Mucosa of rectum (tissue), 2 donors: ENCODE results near the gene SLC46A1.
"Not testable (repeated sequence)": the region's sequence is repeated elsewhere in the genome, so short reads cannot be mapped to it uniquely, and the experiment has no call there.

Experiments
- H3K27ac ChIP-seq, 2 donors: one replicate each; pipeline ENCODE4 v1.7.0; 2013; ENCODE audit warnings: inconsistent platforms in 2 of 2, low read depth in 2 of 2, low read length in 2 of 2
- H3K27me3 ChIP-seq, 2 donors: one replicate each; pipeline ENCODE4 v1.7.0; 2013; ENCODE audit warnings: low read length in 2 of 2; ENCODE audit not compliant: control insufficient read depth in 2 of 2, insufficient read depth in 2 of 2
- H3K36me3 ChIP-seq, 2 donors: one replicate each; pipeline ENCODE4 v1.7.0; 2013; ENCODE audit warnings: low read length in 2 of 2; ENCODE audit not compliant: control insufficient read depth in 2 of 2, insufficient read depth in 2 of 2
- H3K4me1 ChIP-seq, 2 donors: one replicate each; pipeline ENCODE4 v1.7.0; 2013; ENCODE audit warnings: low read length in 2 of 2, mild to moderate bottlenecking in 1 of 2; ENCODE audit not compliant: control insufficient read depth in 2 of 2, insufficient read depth in 2 of 2
- H3K4me3 ChIP-seq, 2 donors: one replicate each; pipeline ENCODE4 v1.7.0; 2013; ENCODE audit warnings: low read length in 2 of 2
- H3K9ac ChIP-seq, 2 donors: one replicate each; pipeline ENCODE4 v1.7.0; 2013; ENCODE audit warnings: low read length in 2 of 2, low read depth in 1 of 2, mild to moderate bottlenecking in 1 of 2
- H3K9me3 ChIP-seq, 2 donors: one replicate each; pipeline ENCODE4 v1.7.0; 2013; ENCODE audit warnings: low read length in 2 of 2; ENCODE audit not compliant: control insufficient read depth in 2 of 2
- donor health status: healthy.
- donor health status: Normal muscosa, but diverticular disease.

SLC46A1 gene

GRCh38 chr17:28405632-28406472 lies at the start of gene SLC46A1:
Gene SLC46A1 (minus strand): TSS chr17:28406212. CDS start chr17:28406114, 98 bp downstream.
- peaks cover 2 to 5% of the 10 kb centered on the region in 2 donors for H3K36me3 ChIP-seq
- H3K27ac ChIP-seq: peak within 1 kb of the TSS; percentile 2 to 9
- peaks cover 9 to 35% of the 10 kb centered on the region in 2 donors for H3K4me1 ChIP-seq
- peak within 1 kb of the TSS; percentile 47 to 55 for H3K9ac ChIP-seq
- H3K27me3 ChIP-seq: no peaks in the 10 kb centered on the region
- H3K9me3 ChIP-seq: no peaks in the 10 kb centered on the region
- peak within 1 kb of the TSS; percentile 76 to 77 for H3K4me3 ChIP-seq

DNA sequence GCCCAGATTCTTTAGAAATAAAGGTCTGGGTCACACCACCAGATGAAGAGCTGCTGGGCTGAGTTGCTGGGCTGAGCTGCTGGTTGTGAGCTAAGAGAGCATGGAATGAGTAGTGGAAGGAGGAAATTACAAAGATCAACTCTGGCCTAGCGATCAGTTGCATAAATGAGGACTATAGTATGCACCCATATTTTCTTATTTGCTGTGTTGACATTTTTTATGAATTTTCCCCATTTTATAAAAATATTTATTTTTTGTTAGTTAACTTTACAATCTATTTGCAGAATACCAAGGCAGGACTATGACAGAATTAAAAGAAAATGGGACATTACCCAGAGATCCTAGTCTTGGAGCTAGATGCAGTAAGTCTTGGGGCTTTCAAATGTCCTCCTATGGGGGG lies 43.8 kb upstream of the SLC46A1 start:
- H3K9ac ChIP-seq: no peak overlapping the region

DNA sequence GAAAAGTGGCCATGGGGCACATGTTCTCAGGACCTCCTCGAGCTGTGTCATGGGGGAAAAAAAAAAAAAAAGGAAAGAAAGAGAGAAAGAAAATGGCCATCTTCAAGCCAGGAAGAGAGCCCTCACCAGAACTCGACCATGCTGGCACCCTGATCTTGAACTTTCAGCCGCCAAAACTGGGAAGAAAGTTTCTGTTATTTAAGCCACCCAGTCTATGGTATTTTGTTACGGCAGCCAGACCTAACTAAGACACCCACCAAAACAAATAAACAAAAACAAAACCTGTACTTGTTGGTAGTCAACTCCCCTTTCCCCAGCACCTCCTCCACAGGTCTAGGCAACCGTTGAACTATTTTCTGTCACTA lies 41.4 kb upstream of the SLC46A1 start:
- Histone ChIP-seq H3K4me3 (no peak overlapping the region), H3K4me1 (no peaks in the 10 kb centered on the region), H3K9ac (no peak overlapping the region), H3K9me3 (no peaks in the 10 kb centered on the region), H3K27me3 (no peaks in the 10 kb centered on the region), H3K27ac (no peak overlapping the region), H3K36me3 (no peaks in the 10 kb centered on the region)

More for the DNA sequence above, 43.8 kb upstream of the SLC46A1 start:
- Histone ChIP-seq H3K4me1 (no peaks in the 10 kb centered on the region), H3K9me3 (no peaks in the 10 kb centered on the region), H3K27ac (no peak overlapping the region), H3K36me3 (no peaks in the 10 kb centered on the region), H3K27me3 (no peaks in the 10 kb centered on the region), H3K4me3 (no peak overlapping the region)

DNA sequence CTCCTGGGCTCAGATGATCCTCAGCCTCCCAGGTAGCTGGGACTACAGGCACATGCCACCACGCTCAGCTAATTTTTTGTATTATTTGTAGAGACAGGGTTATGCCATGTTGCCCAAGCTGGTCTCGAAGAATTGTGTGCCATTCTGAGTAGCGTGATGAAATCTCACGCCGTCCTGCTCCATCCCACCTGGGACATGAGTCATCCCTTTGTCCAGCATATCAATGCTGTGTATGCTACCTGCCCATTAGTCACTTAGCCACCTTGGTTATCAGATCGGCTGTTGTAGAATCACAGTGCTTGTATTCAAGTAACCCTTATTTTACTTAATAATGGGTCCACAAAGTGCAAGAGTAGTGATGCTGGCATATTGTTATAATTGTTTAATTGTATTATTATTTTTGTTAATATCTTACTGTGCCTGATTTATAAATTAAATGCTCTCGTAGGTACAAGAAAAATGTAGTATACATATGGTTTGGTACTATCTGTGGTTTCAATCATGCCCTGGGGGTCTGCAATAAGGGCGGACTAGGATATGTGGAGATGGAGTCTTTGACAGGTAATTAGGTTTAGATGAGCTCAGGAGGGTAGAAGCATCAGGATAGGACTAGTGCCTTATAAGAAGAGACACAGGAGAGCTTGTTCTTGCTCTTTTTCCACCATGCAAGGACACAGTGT lies 40.8 kb upstream of the SLC46A1 start:
- H3K27me3 ChIP-seq: no peaks in the 10 kb centered on the region
- no peak overlapping the region for H3K27ac ChIP-seq
- H3K4me3 ChIP-seq: no peak overlapping the region
- H3K9ac ChIP-seq: no peak overlapping the region
- no peaks in the 10 kb centered on the region for H3K9me3 ChIP-seq
- H3K4me1 ChIP-seq: no peaks in the 10 kb centered on the region
- H3K36me3 ChIP-seq: no peaks in the 10 kb centered on the region

- Histone ChIP-seq H3K9me3 (no peaks in the 10 kb centered on the region), H3K27me3 (no peaks in the 10 kb centered on the region), H3K4me3 (no peak overlapping the region), H3K27ac (peak overlapping the region in 1 of 2 donors; percentile 9), H3K9ac (no peak overlapping the region), H3K36me3 (no peaks in the 10 kb centered on the region), H3K4me1 (no peaks in the 10 kb centered on the region)
Measured at GRCh38 chr17:28443901-28444638, 38.1 kb upstream of the SLC46A1 start.

GRCh38 chr17:28434326-28434725 lies 28.3 kb upstream of the SLC46A1 start:
- H3K27ac ChIP-seq, H3K4me3 ChIP-seq, H3K9me3 ChIP-seq, H3K9ac ChIP-seq, H3K4me1 ChIP-seq, H3K27me3 ChIP-seq, H3K36me3 ChIP-seq: not testable (repeated sequence)

- Histone ChIP-seq H3K9me3 (no peaks in the 10 kb centered on the region), H3K4me3 (no peak overlapping the region), H3K9ac (no peak overlapping the region), H3K36me3 (no peaks in the 10 kb centered on the region), H3K27ac (no peak overlapping the region), H3K4me1 (no peaks in the 10 kb centered on the region), H3K27me3 (no peaks in the 10 kb centered on the region)
Measured at GRCh38 chr17:28433721-28434120, 27.7 kb upstream of the SLC46A1 start.

DNA sequence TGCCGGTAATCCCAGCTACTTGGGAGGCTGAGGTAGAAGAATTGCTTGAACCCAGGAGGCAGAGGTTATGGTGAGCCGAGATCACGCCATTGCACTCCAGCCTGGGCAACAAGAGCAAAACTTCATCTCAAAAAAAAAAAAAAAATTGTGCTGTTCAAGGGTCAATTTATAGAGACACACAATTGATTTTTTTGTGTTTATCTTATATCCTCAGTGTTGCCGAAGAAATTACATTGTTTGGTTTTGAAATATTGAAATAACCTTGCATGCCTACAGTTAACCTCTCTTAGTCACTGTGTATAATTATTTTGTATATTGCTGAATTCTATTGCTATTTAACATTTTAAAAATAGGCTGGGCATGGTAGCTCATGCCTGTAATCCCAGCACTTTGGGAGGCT lies 22.0 kb upstream of the SLC46A1 start:
- H3K27me3 ChIP-seq, H3K9me3 ChIP-seq, H3K27ac ChIP-seq, H3K4me3 ChIP-seq, H3K9ac ChIP-seq, H3K4me1 ChIP-seq, H3K36me3 ChIP-seq: not testable (repeated sequence)

DNA sequence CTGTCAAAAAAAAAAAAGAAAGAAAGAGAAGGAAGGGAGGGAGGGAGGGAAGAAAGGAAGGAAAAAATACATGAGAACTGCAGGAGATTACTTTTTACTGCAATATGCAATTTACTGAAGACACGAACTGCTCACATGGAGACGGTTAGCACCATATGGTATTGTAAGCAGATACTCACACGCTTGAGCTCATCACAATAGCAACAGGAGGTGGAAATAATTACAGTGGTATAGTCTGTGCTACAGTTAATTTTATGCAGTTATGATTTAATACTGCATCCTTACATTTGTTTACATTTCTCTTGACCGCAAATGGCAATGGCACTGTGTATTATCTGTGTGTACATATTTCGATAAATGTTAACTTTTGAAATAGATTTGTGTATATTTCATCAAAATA lies 21.4 kb upstream of the SLC46A1 start:
- Histone ChIP-seq H3K4me3 (no peak overlapping the region), H3K27me3 (no peaks in the 10 kb centered on the region), H3K36me3 (no peaks in the 10 kb centered on the region), H3K27ac (no peak overlapping the region), H3K9me3 (no peaks in the 10 kb centered on the region), H3K9ac (no peak overlapping the region), H3K4me1 (no peaks in the 10 kb centered on the region)

DNA sequence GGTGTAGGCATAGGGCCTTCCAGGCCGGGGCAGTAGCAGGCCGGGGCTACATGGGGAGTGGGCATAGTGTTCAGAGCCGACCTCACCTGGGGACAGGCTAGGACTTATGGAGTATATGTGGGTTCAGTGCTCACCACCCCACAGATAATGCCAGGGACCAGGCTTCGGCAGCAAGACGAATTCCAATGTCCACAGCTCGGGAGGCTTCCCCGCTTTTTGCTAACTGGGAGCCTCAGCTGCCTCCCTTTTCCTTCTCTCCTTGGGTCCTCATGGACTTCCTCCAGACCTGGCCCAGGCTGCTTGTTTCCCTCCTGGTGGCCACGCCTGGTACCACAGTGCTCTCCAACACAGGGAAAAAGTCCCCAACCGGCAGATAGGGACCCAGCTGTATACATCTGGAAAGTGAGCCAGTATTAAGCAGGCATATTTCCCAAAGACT lies 20.1 kb upstream of the SLC46A1 start:
- H3K9me3 ChIP-seq: no peaks in the 10 kb centered on the region
- no peak overlapping the region for H3K27ac ChIP-seq
- H3K4me1 ChIP-seq: no peaks in the 10 kb centered on the region
- no peaks in the 10 kb centered on the region for H3K27me3 ChIP-seq
- no peak overlapping the region for H3K9ac ChIP-seq
- H3K4me3 ChIP-seq: no peak overlapping the region
- no peaks in the 10 kb centered on the region for H3K36me3 ChIP-seq
